SU-DHL-6 (cell line): ENCODE measurements around the gene CATSPER3.
A peak's percentile ranks its signal among the peaks of the same experiment; 100 is the strongest.

ENCODE experiments used
- H2AFZ ChIP-seq: fragments of 200-600 bp; sonication (generic); 2 replicates; pipeline ENCODE4 v1.6.1; 2014; ENCODE audit warnings: low read depth, mild to moderate bottlenecking, moderate library complexity, mixed read lengths, antibody characterized with exemption, low read length; ENCODE audit not compliant: severe bottlenecking
- H3F3A ChIP-seq: fragments of 200-600 bp; shearing (Covaris generic); 2 replicates; pipeline ENCODE4 v1.6.0; 2016; ENCODE audit warnings: antibody characterized with exemption, mild to moderate bottlenecking; ENCODE audit not compliant: insufficient read depth
- H3K27ac ChIP-seq: fragments of 200-600 bp; sonication (generic); 2 replicates; pipeline ENCODE4 v1.5.1; 2016; ENCODE audit warnings: low read depth, mild to moderate bottlenecking, low read length, moderate library complexity, mixed read lengths
- H3K27me3 ChIP-seq: fragments of 200-600 bp; sonication (generic), shearing (Covaris generic); 2 replicates; pipeline ENCODE4 v1.6.0; 2014; ENCODE audit warnings: mild to moderate bottlenecking, low read length
- H3K36me3 ChIP-seq: fragments of 200-600 bp; sonication (generic); 2 replicates; pipeline ENCODE4 v1.6.1; 2014; ENCODE audit warnings: mild to moderate bottlenecking, low read length, mixed read lengths
- H3K4me2 ChIP-seq: fragments of 300-600, 200-600 bp; shearing (Covaris generic), sonication (generic); 2 replicates; pipeline ENCODE4 v1.6.0; 2014; ENCODE audit warnings: low read length, low read depth, mild to moderate bottlenecking; ENCODE audit not compliant: poor library complexity, severe bottlenecking
- H3K4me3 ChIP-seq: fragments of 200-600 bp; sonication (generic); 2 replicates; pipeline ENCODE4 v1.5.1; 2014; ENCODE audit warnings: antibody characterized with exemption, low read length, mild to moderate bottlenecking, mixed read lengths; ENCODE audit not compliant: insufficient read depth, poor library complexity, severe bottlenecking
- H3K79me2 ChIP-seq: fragments of 200-600 bp; sonication (generic); 2 replicates; pipeline ENCODE4 v1.6.1; 2014; ENCODE audit warnings: mild to moderate bottlenecking, low read length, moderate library complexity; ENCODE audit not compliant: insufficient read depth
- H3K9ac ChIP-seq: fragments of 200-600 bp; sonication (generic); 2 replicates; pipeline ENCODE4 v1.7.0; 2014; ENCODE audit warnings: mild to moderate bottlenecking, low read length
- H3K9me2 ChIP-seq: fragments of 200-600 bp; sonication (generic); replicated peaks from 2 replicates; pipeline ENCODE4 v1.6.1; 2014; ENCODE audit warnings: low read length; ENCODE audit not compliant: insufficient read depth
- H3K9me3 ChIP-seq: fragments of 200-600 bp; sonication (generic); 2 replicates; pipeline ENCODE4 v1.6.1; 2014; ENCODE audit warnings: low read length, mixed read lengths; ENCODE audit not compliant: insufficient read depth
- H4K20me1 ChIP-seq: fragments of 200-600 bp; sonication (generic); 2 replicates; pipeline ENCODE4 v1.6.1; 2014; ENCODE audit warnings: low read depth, mild to moderate bottlenecking, antibody characterized with exemption, low read length, moderate library complexity, mixed read lengths
- CTCF ChIP-seq: fragments of 200-600 bp; sonication (generic); IDR thresholded peaks from one replicate; pipeline ENCODE4 v1.5.1; 2017; ENCODE audit warnings: antibody characterized with exemption, mild to moderate bottlenecking, low read length, moderate library complexity; ENCODE audit not compliant: insufficient read depth, poor library complexity, severe bottlenecking
- EZH2phosphoT487 ChIP-seq: fragments of 200-600 bp; sonication (generic), shearing (Covaris generic); conservative IDR thresholded peaks from 2 replicates; pipeline ENCODE4 v1.6.1; 2018; ENCODE audit warnings: mild to moderate bottlenecking, antibody characterized with exemption, low read length, moderate library complexity, mixed read lengths

The CATSPER3 gene

DNA sequence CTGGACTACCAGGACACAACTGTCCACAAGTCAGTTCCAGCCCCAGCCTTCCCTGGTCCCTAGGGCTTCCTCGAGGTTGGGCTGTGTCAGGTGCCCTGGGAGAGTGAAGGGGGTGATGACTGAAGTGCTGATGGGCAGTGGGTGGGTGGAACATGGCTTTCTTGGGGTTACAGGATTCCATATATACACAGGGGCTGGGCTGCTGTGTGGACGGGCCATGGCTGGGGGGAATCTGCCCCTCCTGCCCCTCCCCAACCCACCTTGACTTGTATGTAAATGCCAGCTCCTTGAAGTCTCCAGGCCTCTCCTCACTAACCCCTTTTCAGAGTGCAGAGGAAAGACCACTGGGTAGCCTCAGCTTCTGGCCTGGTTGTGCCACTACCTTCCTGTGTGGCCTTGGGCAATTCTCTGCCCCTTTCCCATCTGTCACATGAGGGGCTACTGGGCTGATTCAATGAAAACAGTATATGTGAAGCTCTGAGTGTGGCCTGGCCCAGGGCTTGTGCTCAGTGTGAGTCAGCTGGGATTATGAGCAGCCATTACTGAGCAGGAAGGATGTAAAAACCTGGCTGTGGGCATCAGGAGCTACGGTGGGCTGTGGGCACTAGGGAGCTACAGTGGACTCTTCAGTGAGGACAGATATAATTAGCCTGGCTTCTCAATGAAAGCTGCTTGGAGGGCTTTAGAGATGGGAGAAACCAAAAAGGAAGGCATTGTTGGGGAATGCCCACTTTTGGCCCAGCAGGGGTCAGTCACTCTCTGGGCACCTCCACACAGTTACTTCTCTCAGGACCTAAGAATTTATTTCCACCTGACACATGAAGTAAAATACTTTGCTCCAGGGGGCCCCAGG, 43.0 kb downstream of the CATSPER3 start:
- H4K20me1 ChIP-seq = no peaks in the 10 kb centered on the region
- TF ChIP-seq CTCF (peak; percentile 16), EZH2phosphoT487 (no peak)
- H3K9me2 ChIP-seq = no peaks in the 10 kb centered on the region
- H3K9me3 ChIP-seq = no peaks in the 10 kb centered on the region
- no peaks in the 10 kb centered on the region for H3K36me3 ChIP-seq
- no peak overlapping the region for H3K9ac ChIP-seq
- H3F3A ChIP-seq = no peaks in the 10 kb centered on the region
- no peak overlapping the region for H3K4me3 ChIP-seq
- H3K4me2 ChIP-seq = no peak overlapping the region
- no peak overlapping the region for H2AFZ ChIP-seq
- H3K79me2 ChIP-seq = no peaks in the 10 kb centered on the region
- no peaks in the 10 kb centered on the region for H3K27me3 ChIP-seq
- no peak overlapping the region for H3K27ac ChIP-seq

- H3K79me2 ChIP-seq = no peaks in the 10 kb centered on the region
- H3K9me3 ChIP-seq = no peaks in the 10 kb centered on the region
- no peak overlapping the region for H3K4me2 ChIP-seq
- no peak overlapping the region for H3K9ac ChIP-seq
- no peaks in the 10 kb centered on the region for H3F3A ChIP-seq
- H3K27ac ChIP-seq = no peak overlapping the region
- H3K36me3 ChIP-seq = no peaks in the 10 kb centered on the region
- no peaks in the 10 kb centered on the region for H3K27me3 ChIP-seq
- TF ChIP-seq EZH2phosphoT487 (no peak), CTCF (no peak)
- no peaks in the 10 kb centered on the region for H3K9me2 ChIP-seq
- no peaks in the 10 kb centered on the region for H4K20me1 ChIP-seq
- no peak overlapping the region for H3K4me3 ChIP-seq
- no peak overlapping the region for H2AFZ ChIP-seq
These were observed 43.8 kb downstream of the CATSPER3 start for GRCh38 chr5:135011355-135012032.

DNA sequence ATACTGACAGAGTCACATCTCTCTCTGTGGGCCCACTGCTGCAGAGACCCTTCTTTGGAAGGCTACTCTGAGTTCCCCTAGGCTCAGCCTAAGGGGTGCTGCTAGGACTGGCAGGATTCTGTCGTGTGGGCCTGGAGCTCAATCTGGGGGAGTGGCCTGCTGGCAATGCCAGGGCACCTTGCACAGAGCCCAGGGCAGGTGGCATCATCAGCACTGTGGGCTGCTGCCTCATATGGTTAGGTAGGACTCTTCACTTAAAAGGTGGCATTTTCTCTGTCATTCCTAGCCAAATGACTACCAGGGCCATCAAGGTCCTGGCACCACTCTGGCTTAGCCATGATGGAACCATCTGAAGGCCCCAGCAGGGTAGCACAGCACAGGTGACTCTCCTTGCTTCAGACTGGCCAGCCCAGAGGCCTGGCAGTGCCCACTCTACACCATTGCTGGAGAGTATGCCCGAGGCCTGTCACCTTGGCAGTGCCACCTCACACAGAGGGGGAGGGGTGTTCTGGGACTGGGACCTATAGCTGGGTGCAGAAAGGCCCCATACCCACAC, 44.4 kb downstream of the CATSPER3 start:
- Histone ChIP-seq H2AFZ (no peak overlapping the region), H4K20me1 (no peaks in the 10 kb centered on the region), H3K36me3 (no peaks in the 10 kb centered on the region), H3K4me2 (no peak overlapping the region), H3K27ac (no peak overlapping the region), H3F3A (no peaks in the 10 kb centered on the region), H3K27me3 (no peaks in the 10 kb centered on the region), H3K4me3 (no peak overlapping the region), H3K9me2 (no peaks in the 10 kb centered on the region), H3K9me3 (no peaks in the 10 kb centered on the region), H3K79me2 (no peaks in the 10 kb centered on the region), H3K9ac (no peak overlapping the region)
- TF ChIP-seq CTCF (no peak), EZH2phosphoT487 (no peak)
